Motor neuron (in vitro differentiated cells): Measurements from ENCODE around the gene STAM. TPM values are rescaled to one million over a fixed set of nuclear protein-coding genes. Genes with fewer than 3 reads are reported as not detected.

ENCODE experiments used
- ATAC-seq, 8 experiments: fragments of 200-7000 bp; cut with Tn5 transposase; replicated peaks in 6 of 8; 2 replicates each; pipeline ENCODE4 v1.8.0; 2021; ENCODE audit warnings: mild to moderate bottlenecking in 8 of 8, moderate library complexity in 8 of 8
- H3K27ac ChIP-seq, 2 donors: fragments of 250-450 bp; sonication (Bioruptor Pico); 2 replicates each; pipeline ENCODE4 v1.9.0; 2021; ENCODE audit warnings: antibody characterized with exemption in 2 of 2, mild to moderate bottlenecking in 2 of 2, moderate library complexity in 1 of 2
- H3K4me1 ChIP-seq, 2 donors: fragments of 250-450 bp; sonication (Bioruptor Pico); replicated peaks in 1 of 2; 2 replicates each; pipeline ENCODE4 v1.6.1; 2021; ENCODE audit warnings: antibody characterized with exemption in 2 of 2, mild to moderate bottlenecking in 2 of 2, moderate library complexity in 1 of 2
- H3K4me3 ChIP-seq, 5 donors: fragments of 250-450 bp; sonication (Bioruptor Pico); 2 replicates each; pipeline ENCODE4 v1.9.0; 2021; ENCODE audit warnings: antibody characterized with exemption in 5 of 5, mild to moderate bottlenecking in 5 of 5, moderate library complexity in 4 of 5
- WGBS, 10 experiments: fragments of 450-650 bp; shearing (Covaris generic); methylation state at CpG; one replicate each; pipeline ENCODE4 v1.0.0; 2022; 5-methylcytosine and 5-hydroxymethylcytosine counted together
- in situ Hi-C, 9 experiments: fragments of 400-800 bp; cut with MboI; loops; one replicate each; pipeline ENCODE4 v1.15.0; 2021; ENCODE audit warnings: low sequenced_read_pairs in 9 of 9, low pct_unique_long_range_greater_than_20kb in 2 of 9; ENCODE audit not compliant: unreplicated experiment in 9 of 9
- total RNA-seq, 8 experiments: library from RNA; unstranded; fragments of 300-600 nt; gene quantifications; 2 replicates each; pipeline versions ENCODE4 v1.2.3 to v1.2.4, GENCODE V29; 2022

The STAM gene
- total RNA-seq, 8 experiments from 2014 or later = 15.9 to 35.6 (median 25.8) TPM

GRCh38 chr10:17747883-17748550 is 104.1 kb downstream of the STAM start:
- in situ Hi-C loops = loop anchor here in 2 of 9 experiments (25.0 kb wide), 1 partner anchor 136 kb away; the partner anchor contains the start of gene HACD1 (in 2 of the 2)
- H3K4me1 ChIP-seq = no peaks in the 10 kb centered on the region
- H3K4me3 ChIP-seq = no peak overlapping the region
- WGBS, 10 experiments = 56 to 95% (median 83%) methylated on average over 1 to 8 of the region's 10 CpGs; no CpG with 5 or more reads in 2 of the 10 experiments
- no peak overlapping the region for H3K27ac ChIP-seq
- no peak for ATAC-seq

GRCh38 chr10:17749890-17750289 is 105.9 kb downstream of the STAM start:
- no peaks in the 10 kb centered on the region for H3K4me1 ChIP-seq
- no peak for ATAC-seq
- in situ Hi-C loops = loop anchor here in 2 of 9 experiments (25.0 kb wide), 1 partner anchor 138 kb away; the partner anchor contains the start of gene HACD1 (in 2 of the 2)
- no peak overlapping the region for H3K27ac ChIP-seq
- WGBS, 10 experiments = 67 to 100% (median 94%) methylated on average over 1 to 3 of the region's 8 CpGs; no CpG with 5 or more reads in 5 of the 10 experiments
- H3K4me3 ChIP-seq = no peak overlapping the region

- WGBS, 10 experiments = 29 to 85% (median 60%) methylated on average over 4 to 9 of the region's 9 CpGs
- ATAC-seq = no peak
- in situ Hi-C loops = no loop called here
- no peak within 1 kb of the TSS for H3K27ac ChIP-seq
- H3K4me3 ChIP-seq = no peak within 1 kb of the TSS
- H3K4me1 ChIP-seq = no peaks in the 10 kb centered on the region
Observed at GRCh38 chr10:17751781-17752445, 108.0 kb downstream of the STAM start, which contains the start of gene TMEM236. Gene TMEM236, plus strand, starts transcription at chr10:17752201. Its CDS starts 95 bp downstream, at chr10:17752296.

- peak in 3 of 8 experiments; percentile 27 to 82 (median 72) for ATAC-seq
- 37 to 96% (median 87%) methylated on average over 1 to 7 of the region's 7 CpGs for WGBS, 10 experiments
- Histone ChIP-seq H3K4me1 (no peaks in the 10 kb centered on the region), H3K4me3 (no peak overlapping the region), H3K27ac (no peak overlapping the region)
- in situ Hi-C loops = no loop called here
Observed at GRCh38 chr10:17756557-17757217, 112.7 kb downstream of the STAM start.

- in situ Hi-C loops = no loop called here
- ATAC-seq = peak in 2 of 8 experiments; percentile 53 to 59
- no peak overlapping the region for H3K4me3 ChIP-seq
- 57 to 100% (median 83%) methylated on average over 1 to 2 of the region's 2 CpGs; no CpG with 5 or more reads in 1 of the 10 experiments for WGBS, 10 experiments
- no peak overlapping the region for H3K27ac ChIP-seq
- H3K4me1 ChIP-seq = no peaks in the 10 kb centered on the region
Observed at GRCh38 chr10:17758200-17758599, 114.2 kb downstream of the STAM start.

GRCh38 chr10:17758896-17759295 is 114.9 kb downstream of the STAM start:
- in situ Hi-C loops = no loop called here
- Histone ChIP-seq H3K4me3 (no peak overlapping the region), H3K4me1 (no peaks in the 10 kb centered on the region), H3K27ac (no peak overlapping the region)
- no peak for ATAC-seq

- Histone ChIP-seq H3K27ac (no peak overlapping the region), H3K4me1 (no peaks in the 10 kb centered on the region), H3K4me3 (no peak overlapping the region)
- WGBS, 10 experiments = 0 to 78% (median 27%) methylated on average over 1 to 4 of the region's 4 CpGs; no CpG with 5 or more reads in 3 of the 10 experiments
- in situ Hi-C loops = no loop called here
- ATAC-seq = no peak
Observed at GRCh38 chr10:17764142-17764541, 120.2 kb downstream of the STAM start.

GRCh38 chr10:17765602-17766001 is 121.7 kb downstream of the STAM start:
- Histone ChIP-seq H3K4me3 (no peak overlapping the region), H3K27ac (no peak overlapping the region), H3K4me1 (no peaks in the 10 kb centered on the region)
- in situ Hi-C loops = no loop called here
- WGBS, 10 experiments = 35 to 90% (median 56%) methylated on average over 1 to 3 of the region's 3 CpGs; no CpG with 5 or more reads in 4 of the 10 experiments
- no peak for ATAC-seq

Other genes starting within 250 kb of the STAM start
- 1 to 10 TPM in 1 of 8 experiments, under 1 TPM in 6, not detected in 1; 0.14 to 4.5 (median 0.24) TPM for gene ST8SIA6, start 189.6 kb upstream of the STAM start, total RNA-seq
- gene HACD1, start 26.8 kb upstream of the STAM start, total RNA-seq = 10 to 100 TPM in 1 of 8 experiments, 1 to 10 TPM in 7; 1.3 to 16.0 (median 6.5) TPM
- under 1 TPM; 0.04 to 0.24 (median 0.09) TPM for gene TMEM236, start 108.0 kb downstream of the STAM start, total RNA-seq
- gene MRC1, start 165.2 kb downstream of the STAM start, total RNA-seq = under 1 TPM in 3 of 8 experiments, not detected in 5; 0.05 to 0.14 (median 0.08) TPM